LNCAP (cell line): ENCODE results near the gene INTS1.

Source experiments
- TF ChIP-seq, protein P1 (sequence below): fragments of 450-650 bp; IDR thresholded peaks from 2 replicates; pipeline ENCODE4 v1.5.1; 2017; ENCODE audit warnings: mild to moderate bottlenecking

Gene INTS1

DNA sequence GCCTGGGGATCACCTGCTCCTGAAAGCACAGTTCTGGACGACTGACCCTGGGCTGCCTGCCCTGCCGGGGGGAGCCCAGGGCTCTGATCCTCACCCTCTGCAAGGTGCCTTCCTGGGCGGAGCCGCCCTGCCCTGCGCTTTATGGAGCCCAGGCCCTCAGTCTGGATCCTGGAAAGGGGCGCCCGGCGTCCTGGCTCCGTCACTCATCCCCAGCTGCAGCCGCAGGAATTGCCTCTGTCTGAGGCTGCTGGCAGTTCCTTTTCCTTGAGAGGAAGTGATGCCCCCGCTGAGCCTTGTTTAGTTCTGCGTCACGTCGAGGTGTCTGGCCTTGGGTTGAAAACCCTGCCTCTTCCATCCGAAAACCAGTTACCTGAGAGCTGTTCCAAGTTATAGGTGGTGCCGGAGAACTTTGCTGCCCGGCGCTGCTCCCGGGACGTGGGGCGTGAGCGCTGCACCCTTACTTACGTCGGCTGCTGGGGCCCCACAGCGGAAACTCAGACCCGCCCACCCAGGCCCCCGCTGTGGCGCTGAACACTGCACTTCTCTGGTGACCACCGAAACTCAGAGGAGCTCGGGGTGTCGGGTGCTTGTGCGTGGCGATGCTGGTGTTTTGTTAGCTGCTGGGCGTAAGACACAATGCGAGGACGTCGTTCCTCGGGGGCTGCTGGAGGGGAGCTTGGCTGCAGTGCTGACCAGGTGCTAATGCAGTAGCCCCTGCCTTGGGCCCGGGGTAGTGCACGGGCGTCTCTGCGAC is 31.7 kb upstream of the INTS1 start:
- TF ChIP-seq, protein P1, sequence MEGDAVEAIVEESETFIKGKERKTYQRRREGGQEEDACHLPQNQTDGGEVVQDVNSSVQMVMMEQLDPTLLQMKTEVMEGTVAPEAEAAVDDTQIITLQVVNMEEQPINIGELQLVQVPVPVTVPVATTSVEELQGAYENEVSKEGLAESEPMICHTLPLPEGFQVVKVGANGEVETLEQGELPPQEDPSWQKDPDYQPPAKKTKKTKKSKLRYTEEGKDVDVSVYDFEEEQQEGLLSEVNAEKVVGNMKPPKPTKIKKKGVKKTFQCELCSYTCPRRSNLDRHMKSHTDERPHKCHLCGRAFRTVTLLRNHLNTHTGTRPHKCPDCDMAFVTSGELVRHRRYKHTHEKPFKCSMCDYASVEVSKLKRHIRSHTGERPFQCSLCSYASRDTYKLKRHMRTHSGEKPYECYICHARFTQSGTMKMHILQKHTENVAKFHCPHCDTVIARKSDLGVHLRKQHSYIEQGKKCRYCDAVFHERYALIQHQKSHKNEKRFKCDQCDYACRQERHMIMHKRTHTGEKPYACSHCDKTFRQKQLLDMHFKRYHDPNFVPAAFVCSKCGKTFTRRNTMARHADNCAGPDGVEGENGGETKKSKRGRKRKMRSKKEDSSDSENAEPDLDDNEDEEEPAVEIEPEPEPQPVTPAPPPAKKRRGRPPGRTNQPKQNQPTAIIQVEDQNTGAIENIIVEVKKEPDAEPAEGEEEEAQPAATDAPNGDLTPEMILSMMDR: no peak

DNA sequence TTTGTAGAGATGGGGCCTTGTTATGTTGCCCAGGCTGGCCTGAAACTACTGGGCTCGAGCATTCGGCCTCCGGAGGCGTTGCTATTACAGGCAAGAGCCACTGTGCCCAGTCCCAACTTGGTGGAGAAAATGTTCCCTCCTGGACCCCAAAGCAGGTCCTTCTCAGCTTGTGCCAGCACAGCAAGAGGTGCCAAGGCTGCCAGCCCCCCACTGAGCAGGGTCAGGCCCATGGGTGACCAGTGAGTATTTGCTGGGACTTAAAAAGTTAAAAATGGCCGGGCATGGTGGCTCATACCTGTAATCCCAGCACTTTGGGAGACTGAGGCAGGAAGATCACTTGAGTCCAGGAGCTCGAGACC is 30.9 kb upstream of the INTS1 start:
- TF ChIP-seq, protein P1: no peak

DNA sequence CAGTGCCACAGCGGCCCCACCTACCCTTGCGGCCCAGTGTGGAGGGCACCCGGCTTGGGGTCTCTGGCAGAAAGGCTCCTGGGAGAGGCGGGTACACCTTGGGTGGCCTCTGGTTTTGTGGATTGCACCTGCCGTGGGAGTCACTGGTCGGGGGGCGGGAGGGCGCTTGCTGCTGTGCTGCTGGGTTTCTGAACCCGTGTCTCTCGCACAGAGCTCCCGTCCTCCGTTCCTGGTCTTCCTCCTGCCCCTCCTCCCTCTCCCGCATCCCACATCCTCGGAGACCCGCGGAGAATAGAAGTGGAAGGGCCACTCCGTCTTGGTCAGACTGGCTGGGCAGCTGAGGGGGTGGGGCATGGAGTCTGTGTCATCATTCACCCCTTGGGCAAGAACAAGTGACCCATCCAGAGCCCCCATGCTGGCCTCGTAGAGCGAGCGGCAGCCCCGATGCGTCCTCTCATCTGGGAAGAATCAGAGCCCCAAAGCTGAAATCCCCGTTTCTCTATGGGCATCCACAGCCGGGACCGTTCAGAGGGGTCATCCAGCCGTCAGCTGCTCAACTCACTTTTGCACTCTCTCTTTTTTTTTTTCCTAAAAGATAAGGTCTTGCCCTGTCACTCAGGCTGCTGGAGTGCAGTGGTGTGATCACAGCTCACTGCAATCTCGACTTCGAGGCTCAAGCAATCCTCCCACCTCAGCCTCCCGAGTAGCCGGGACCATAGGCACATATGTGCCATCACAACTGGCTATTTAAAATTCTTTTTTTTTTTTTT is 30.3 kb upstream of the INTS1 start:
- TF ChIP-seq, protein P1: no peak

DNA sequence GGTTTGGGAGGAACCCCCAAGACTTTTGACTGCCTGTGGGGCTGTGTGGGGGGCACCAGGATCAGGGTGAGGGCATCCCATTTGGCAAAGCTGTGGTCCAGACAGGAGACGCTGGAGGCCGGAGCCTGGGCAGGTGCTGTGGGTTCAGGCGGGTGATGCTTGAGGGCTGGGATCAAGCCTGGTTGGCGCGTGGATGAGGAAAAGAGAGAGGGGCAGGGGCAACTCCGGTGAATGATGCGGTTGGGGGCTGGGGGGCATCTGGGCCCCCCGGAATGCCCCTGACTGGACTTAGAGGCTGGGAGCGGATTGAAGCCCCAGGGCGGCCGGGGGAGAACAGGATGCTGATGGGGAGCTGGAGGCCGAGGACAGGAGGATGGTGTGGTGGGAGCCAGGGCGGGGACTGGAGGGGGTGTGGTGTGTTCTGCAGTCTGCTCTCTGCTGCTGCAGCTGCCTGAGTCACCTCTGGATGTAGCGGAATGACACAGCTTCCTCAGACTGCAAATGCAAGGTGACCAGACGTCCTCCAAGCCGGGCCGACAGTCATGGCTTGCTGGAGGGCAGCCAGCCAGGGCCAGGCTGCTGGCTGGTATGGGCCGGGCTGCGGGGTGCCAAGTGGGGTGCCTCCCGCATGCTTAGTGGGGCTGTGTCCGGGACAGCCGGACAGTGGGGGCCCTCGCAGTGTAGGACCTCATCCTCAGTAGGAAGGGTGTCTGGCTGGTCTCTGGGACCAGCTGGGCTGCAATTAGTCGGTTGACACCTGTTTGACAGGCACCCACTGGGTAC is 29.5 kb upstream of the INTS1 start:
- TF ChIP-seq, protein P1: no peak

DNA sequence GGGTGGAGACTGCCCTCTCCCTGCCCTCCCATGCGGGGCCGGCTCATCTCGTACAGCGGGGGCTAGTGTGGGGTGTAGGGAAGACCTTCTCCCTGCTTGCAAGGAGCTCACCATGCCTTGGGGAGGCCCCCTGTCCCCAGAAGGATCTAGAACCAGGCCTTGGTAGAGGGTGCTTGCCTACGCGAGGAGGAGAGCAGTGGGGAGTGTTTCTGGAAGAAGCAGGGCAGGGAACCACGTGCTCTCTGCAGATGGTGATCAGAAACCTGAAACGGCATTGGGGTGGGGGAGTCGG is 29.0 kb upstream of the INTS1 start:
- TF ChIP-seq, protein P1: no peak

DNA sequence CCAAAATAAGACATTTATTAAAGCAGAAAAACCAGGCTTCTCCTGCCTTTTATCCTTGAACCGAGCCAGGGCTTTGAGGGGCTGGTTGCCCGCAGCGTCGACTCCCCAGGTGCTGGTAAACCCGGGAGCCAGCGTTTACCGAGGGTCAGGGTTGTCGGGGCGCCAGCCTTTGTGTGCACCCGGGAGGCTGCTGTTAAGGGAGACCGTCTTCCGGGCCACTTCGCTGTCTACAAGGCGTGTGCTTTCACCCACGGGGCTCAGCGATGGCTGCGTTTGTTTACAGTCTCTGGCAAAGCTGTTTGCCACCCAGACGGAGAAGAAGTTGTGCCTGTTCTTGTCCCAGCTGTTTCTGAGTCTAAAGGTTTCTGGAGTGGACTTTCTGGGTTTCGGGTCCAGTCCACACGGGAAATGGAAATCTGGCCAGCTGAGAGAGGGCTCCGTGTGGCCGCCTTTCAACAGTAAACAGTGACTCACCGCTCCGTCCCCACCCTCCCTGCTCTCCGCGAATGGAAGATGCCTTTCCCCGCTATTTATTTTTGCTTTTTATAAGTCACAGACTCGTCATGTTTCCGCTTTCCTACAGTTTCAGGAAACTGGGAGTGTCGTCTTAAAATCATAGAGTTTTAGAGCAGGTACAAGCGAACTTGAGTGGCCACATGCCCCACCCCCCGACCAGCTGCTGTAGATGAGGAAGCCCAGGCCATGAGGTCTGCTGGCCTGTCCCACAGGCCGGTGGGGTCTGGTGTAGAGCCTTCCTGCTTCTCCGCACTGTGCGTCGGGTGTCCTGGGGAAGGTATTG is 28.5 kb upstream of the INTS1 start:
- TF ChIP-seq, protein P1: no peak

DNA sequence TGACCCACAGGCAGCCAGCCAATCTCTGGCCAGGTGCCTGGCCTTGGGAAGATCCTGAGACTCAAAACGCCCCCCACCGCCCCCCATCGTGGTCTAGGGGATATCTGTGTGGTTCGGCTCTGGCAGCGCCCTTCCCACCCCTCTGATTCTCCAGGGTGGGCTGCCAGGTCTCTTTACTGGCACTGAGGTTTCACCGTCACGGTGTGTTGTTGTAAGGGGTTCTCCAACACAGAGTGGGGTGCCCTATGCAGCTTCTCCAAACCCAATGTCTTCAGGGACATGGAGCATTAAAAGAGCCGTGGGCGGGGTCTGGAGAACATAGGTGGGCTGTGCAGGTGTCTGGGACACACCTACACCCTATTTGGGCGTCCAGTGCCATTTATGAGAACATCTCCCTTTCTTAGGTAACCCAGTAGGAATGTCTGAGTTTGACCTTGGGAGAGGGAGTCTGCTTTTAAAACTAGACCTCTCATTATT is 27.8 kb upstream of the INTS1 start:
- TF ChIP-seq, protein P1: no peak
